ENCODE data around the gene UBXN10. TPM values are rescaled to one million over a fixed set of nuclear protein-coding genes. Genes with fewer than 3 reads are reported as not detected.

Gene UBXN10
- total RNA-seq, 6 experiments from 2014 or later = 0.35 to 2.5 (median 1.8) TPM

DNA sequence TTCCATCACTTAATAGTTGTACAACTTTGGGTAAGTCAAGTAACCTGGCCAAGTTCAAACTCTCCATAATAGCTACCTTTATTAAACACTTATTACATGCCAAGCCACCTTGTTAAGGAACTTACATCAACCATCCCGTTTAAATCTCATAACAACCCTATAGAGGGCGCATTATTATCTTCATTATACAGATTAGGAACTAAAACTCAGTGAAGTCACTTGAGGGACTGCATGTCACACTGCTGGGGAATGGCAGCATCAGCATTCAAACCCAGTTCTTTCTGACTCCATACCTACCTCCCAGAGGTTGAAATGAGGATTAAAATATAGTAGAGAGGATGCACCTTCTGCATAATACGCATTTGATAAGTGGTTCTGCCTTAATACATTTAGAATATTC lies 47.5 kb downstream of the UBXN10 start:
- DNase-seq (no peak), ATAC-seq (peak; percentile 22 to 39 (median 33))
- intact Hi-C loops (cut with DNase I) = no loop called here
- Histone ChIP-seq H3K4me1 (no peaks in the 10 kb centered on the region), H3K27me3 (no peaks in the 10 kb centered on the region), H3K9me3 (no peaks in the 10 kb centered on the region), H3K36me3 (no peaks in the 10 kb centered on the region), H3K27ac (no peak overlapping the region), H3K4me3 (no peak overlapping the region)
- WGBS (ENCODE audit: insufficient coverage, low coverage, low lambda C conversion rate, missing lambda C conversion rate) = 23% methylated on average over 3 of the region's 3 CpGs
- TF ChIP-seq, protein P1, sequence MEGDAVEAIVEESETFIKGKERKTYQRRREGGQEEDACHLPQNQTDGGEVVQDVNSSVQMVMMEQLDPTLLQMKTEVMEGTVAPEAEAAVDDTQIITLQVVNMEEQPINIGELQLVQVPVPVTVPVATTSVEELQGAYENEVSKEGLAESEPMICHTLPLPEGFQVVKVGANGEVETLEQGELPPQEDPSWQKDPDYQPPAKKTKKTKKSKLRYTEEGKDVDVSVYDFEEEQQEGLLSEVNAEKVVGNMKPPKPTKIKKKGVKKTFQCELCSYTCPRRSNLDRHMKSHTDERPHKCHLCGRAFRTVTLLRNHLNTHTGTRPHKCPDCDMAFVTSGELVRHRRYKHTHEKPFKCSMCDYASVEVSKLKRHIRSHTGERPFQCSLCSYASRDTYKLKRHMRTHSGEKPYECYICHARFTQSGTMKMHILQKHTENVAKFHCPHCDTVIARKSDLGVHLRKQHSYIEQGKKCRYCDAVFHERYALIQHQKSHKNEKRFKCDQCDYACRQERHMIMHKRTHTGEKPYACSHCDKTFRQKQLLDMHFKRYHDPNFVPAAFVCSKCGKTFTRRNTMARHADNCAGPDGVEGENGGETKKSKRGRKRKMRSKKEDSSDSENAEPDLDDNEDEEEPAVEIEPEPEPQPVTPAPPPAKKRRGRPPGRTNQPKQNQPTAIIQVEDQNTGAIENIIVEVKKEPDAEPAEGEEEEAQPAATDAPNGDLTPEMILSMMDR (IDR thresholded peaks at IDR 0.05) = peak; percentile 29 to 34 (median 30)
- no peak for TF ChIP-seq POLR2A (IDR thresholded peaks at IDR 0.05)

DNA sequence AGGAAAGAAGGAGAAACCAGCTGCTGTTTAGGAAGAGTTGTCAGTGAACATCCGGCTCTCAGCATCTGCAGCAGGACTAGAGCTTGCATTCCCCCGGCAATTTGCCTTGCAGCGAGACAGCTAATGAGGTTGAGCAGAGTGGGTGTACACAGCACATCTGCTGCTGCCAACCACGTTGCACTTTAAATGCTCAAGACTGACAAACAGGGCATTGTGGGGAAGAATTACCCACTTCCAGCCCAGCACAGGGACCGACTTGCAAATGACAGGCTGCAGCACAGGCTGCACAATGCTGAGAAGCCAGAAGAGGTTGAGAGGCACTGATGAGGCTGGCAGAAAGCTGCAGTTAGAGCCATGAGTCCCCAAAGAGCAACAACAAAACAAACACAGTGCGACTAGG lies 48.0 kb downstream of the UBXN10 start:
- ATAC-seq (no peak), DNase-seq (no peak)
- no peaks in the 10 kb centered on the region for H3K27me3 ChIP-seq
- no peaks in the 10 kb centered on the region for H3K4me1 ChIP-seq
- TF ChIP-seq, protein P1 (IDR thresholded peaks at IDR 0.05) = no peak
- no peak for TF ChIP-seq POLR2A (IDR thresholded peaks at IDR 0.05)
- H3K27ac ChIP-seq = no peak overlapping the region
- H3K9me3 ChIP-seq = no peaks in the 10 kb centered on the region
- no peak overlapping the region for H3K4me3 ChIP-seq
- intact Hi-C loops (cut with DNase I) = no loop called here
- no peaks in the 10 kb centered on the region for H3K36me3 ChIP-seq
- WGBS (ENCODE audit: insufficient coverage, low coverage, low lambda C conversion rate, missing lambda C conversion rate) = 38% methylated on average over 6 of the region's 6 CpGs

DNA sequence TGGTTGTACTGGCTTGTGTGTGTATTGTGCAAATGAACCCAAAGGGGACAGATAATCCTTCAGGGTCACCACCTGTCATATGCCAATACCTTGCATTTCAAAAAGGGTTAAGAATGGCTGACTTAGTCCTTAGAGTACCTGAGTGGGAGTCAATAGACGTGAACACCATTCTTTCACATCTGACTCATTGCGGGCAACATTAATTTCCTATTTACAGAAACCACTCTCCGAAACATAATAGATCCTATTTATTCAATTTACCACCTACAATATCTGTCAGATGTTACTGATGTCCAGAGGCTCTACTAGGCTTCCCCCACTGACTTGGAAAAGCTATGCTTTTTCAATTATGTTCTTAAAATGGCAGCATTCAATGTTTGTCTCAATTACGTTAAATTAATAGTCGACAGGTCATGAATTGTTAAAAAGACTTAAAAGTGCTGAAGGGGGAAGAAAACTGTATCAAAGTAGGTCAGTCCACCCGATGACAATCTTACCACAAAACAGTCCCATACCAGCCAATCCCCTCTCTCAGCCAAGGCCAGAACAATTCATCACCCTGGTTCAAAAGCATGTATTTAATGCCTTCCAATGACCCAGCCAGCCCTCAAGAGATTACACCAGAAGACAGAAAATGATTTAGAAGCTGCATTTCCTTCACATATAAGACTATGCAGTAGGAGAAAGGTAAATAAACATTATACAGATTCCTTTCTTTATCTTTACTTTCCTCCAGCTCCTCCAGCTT lies 49.1 kb downstream of the UBXN10 start:
- no peak overlapping the region for H3K4me3 ChIP-seq
- no peak for ATAC-seq
- WGBS (ENCODE audit: insufficient coverage, low coverage, low lambda C conversion rate, missing lambda C conversion rate) = 57% methylated on average over 6 of the region's 6 CpGs
- intact Hi-C loops (cut with DNase I) = no loop called here
- H3K9me3 ChIP-seq = no peaks in the 10 kb centered on the region
- no peak for DNase-seq
- TF ChIP-seq, protein P1 (IDR thresholded peaks at IDR 0.05) = no peak
- no peak for TF ChIP-seq POLR2A (IDR thresholded peaks at IDR 0.05)
- no peaks in the 10 kb centered on the region for H3K36me3 ChIP-seq
- H3K4me1 ChIP-seq = no peaks in the 10 kb centered on the region
- H3K27me3 ChIP-seq = no peaks in the 10 kb centered on the region
- H3K27ac ChIP-seq = no peak overlapping the region

DNA sequence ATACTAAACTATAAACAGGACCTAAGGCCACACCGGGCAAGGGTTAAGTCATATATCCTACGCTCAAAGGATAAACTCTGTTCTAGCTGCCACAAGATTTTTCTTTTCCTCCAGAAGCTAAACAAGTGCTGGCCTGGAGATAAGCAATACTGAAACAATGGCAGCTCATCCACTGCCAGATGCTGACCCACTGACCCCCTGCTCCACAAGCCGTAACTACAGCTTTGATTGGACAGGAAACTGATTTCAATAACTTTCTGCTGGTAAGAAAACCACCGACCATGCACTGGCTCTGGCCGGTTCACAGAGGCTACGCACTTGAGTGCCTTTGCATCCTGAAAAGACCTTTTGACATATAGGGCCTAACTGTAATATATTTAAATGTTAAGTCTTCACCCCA lies 51.8 kb downstream of the UBXN10 start:
- peak in 1 of 3 donors; percentile 20 for DNase-seq
- intact Hi-C loops (cut with DNase I) = no loop called here
- no peaks in the 10 kb centered on the region for H3K27me3 ChIP-seq
- no peaks in the 10 kb centered on the region for H3K9me3 ChIP-seq
- no peaks in the 10 kb centered on the region for H3K36me3 ChIP-seq
- H3K4me3 ChIP-seq = no peak overlapping the region
- no peaks in the 10 kb centered on the region for H3K4me1 ChIP-seq
- H3K27ac ChIP-seq = no peak overlapping the region
- peak; percentile 42 to 74 (median 66) for ATAC-seq
- WGBS (ENCODE audit: insufficient coverage, low coverage, low lambda C conversion rate, missing lambda C conversion rate) = 52% methylated on average over 6 of the region's 6 CpGs
- TF ChIP-seq POLR2A (IDR thresholded peaks at IDR 0.05) = no peak

DNA sequence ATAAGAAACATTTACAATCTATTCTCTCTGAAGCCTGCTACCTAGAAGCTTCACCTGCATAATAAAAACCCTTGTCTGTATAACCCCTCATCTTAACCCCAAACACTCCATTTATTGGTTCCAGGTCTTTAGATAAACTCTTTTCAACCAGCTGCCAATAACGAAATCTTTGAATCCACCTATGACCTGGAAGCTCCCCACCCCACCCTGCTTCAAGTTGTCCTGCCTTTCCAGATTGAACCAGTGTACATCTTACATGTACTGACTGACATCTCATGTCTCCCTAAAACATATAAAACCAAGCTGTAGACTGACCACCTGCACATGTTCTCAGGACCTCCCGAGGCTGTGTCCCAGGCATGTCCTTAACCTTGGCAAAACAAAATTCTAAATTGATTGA lies 54.1 kb downstream of the UBXN10 start:
- H3K27me3 ChIP-seq = no peaks in the 10 kb centered on the region
- H3K27ac ChIP-seq = no peak overlapping the region
- DNase-seq = no peak
- intact Hi-C loops (cut with DNase I) = no loop called here
- no peaks in the 10 kb centered on the region for H3K36me3 ChIP-seq
- TF ChIP-seq, protein P1 (IDR thresholded peaks at IDR 0.05) = no peak
- no peak for TF ChIP-seq POLR2A (IDR thresholded peaks at IDR 0.05)
- H3K9me3 ChIP-seq = no peaks in the 10 kb centered on the region
- 64% methylated on average over 2 of the region's 2 CpGs for WGBS (ENCODE audit: insufficient coverage, low coverage, low lambda C conversion rate, missing lambda C conversion rate)
- no peak overlapping the region for H3K4me3 ChIP-seq
- no peaks in the 10 kb centered on the region for H3K4me1 ChIP-seq
- ATAC-seq = no peak
